ENCODE data around the gene KRTAP5-5.

DNA sequence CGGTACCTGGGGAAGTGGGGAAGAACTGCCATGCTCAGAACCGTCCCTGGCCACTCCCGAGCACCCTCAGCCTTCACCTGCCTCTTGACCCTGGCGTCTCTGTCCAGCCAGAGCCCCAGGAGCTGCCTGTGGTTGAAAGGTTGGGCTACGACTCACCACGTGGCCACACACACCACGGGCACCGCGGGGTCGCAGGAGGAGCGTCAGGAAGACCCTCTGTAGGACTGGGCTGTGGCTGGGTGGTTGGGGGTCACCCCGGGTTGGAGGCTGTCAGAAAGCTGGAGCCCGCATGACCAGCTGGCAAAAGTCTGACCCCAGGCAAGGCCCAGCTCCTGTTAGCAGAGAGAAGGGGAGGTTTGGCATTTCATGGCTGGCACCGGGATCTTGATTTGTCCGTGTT is 11.5 kb downstream of the KRTAP5-5 start:
- TF ChIP-seq POLR2AphosphoS5 (IDR thresholded peaks at IDR 0.05; ENCODE audit: borderline replicate concordance, low read depth, low read length) = no peak
- no peak for TF ChIP-seq EZH2 (IDR thresholded peaks at IDR 0.05)
- TF ChIP-seq FOXP2 (optimal IDR thresholded peaks at IDR 0.05; ENCODE audit: control extremely low read depth, extremely low read length, insufficient read depth) = no peak

Data from SK-N-MC (cell line).